T-helper 2 cell treated with Interferon-gamma antibody and Interleukin-4, amounts not matched to agents 100 ng/mL and 5 ng/mL, for 36 hours (primary cell): ENCODE results near the gene TRAF5. TPM values are rescaled to one million over a fixed set of nuclear protein-coding genes. Genes with fewer than 3 reads are reported as not detected.
"Not testable (repeated sequence)": the region's sequence is repeated elsewhere in the genome, so short reads cannot be mapped to it uniquely, and the experiment has no call there.

Experiments used
- intact Hi-C: fragments of 100-400 bp; cut with micrococcal nuclease; formaldehyde crosslinking; loops from one replicate; pipeline ENCODE4 v1.15.1; 2023
- total RNA-seq: library from RNA; stranded (reverse); gene quantifications from 2 replicates; pipeline ENCODE4 v1.2.3, GENCODE V29; 2022

TRAF5 gene
- total RNA-seq, 1 donor from 2014 or later, result 60.6 TPM

GRCh38 chr1:211343607-211344006 is 17.0 kb downstream of the TRAF5 start:
- intact Hi-C loops, result no loop called here

- intact Hi-C loops, result no loop called here
These were observed 17.6 kb downstream of the TRAF5 start for GRCh38 chr1:211344152-211344618.

- intact Hi-C loops, result no loop called here
These were observed 19.1 kb downstream of the TRAF5 start for GRCh38 chr1:211345719-211346118.

- intact Hi-C loops, result no loop called here
These were observed 20.6 kb downstream of the TRAF5 start for GRCh38 chr1:211347077-211347844.

- intact Hi-C loops, result no loop called here
These were observed 21.9 kb downstream of the TRAF5 start for GRCh38 chr1:211348547-211348946.

GRCh38 chr1:211349741-211350140 is 23.1 kb downstream of the TRAF5 start:
- intact Hi-C loops, result no loop called here

- intact Hi-C loops, result not testable (repeated sequence)
These were observed 25.4 kb downstream of the TRAF5 start for GRCh38 chr1:211352055-211352454.

- intact Hi-C loops, result no loop called here
These were observed 25.8 kb downstream of the TRAF5 start for GRCh38 chr1:211352465-211352864.

- intact Hi-C loops, result loop anchor here (1.0 kb wide), 1 partner anchor 30 kb away; no protein-coding TSS in a partner anchor
These were observed 26.4 kb downstream of the TRAF5 start for GRCh38 chr1:211352985-211353515.

GRCh38 chr1:211353562-211354212 is 27.1 kb downstream of the TRAF5 start:
- intact Hi-C loops, result loop anchor here (1.0 kb wide), 1 partner anchor 30 kb away; no protein-coding TSS in a partner anchor

- intact Hi-C loops, result no loop called here
These were observed 29.2 kb downstream of the TRAF5 start for GRCh38 chr1:211355873-211356272.

- intact Hi-C loops, result no loop called here
These were observed 30.2 kb downstream of the TRAF5 start for GRCh38 chr1:211356723-211357407.

GRCh38 chr1:211358685-211359084 is 32.1 kb downstream of the TRAF5 start:
- intact Hi-C loops, result no loop called here

- intact Hi-C loops, result no loop called here
These were observed 33.2 kb downstream of the TRAF5 start for GRCh38 chr1:211359876-211360275.

- intact Hi-C loops, result no loop called here
These were observed 34.6 kb downstream of the TRAF5 start for GRCh38 chr1:211361202-211361601.

- intact Hi-C loops, result no loop called here
These were observed 43.0 kb downstream of the TRAF5 start for GRCh38 chr1:211369640-211370039.

GRCh38 chr1:211370669-211371068 is 44.0 kb downstream of the TRAF5 start:
- intact Hi-C loops, result no loop called here

GRCh38 chr1:211371406-211372105 is 44.9 kb downstream of the TRAF5 start:
- intact Hi-C loops, result no loop called here

- intact Hi-C loops, result no loop called here
These were observed 45.8 kb downstream of the TRAF5 start for GRCh38 chr1:211372463-211372862.

- intact Hi-C loops, result no loop called here
These were observed 48.6 kb downstream of the TRAF5 start for GRCh38 chr1:211375146-211375818.

- intact Hi-C loops, result no loop called here
These were observed 49.3 kb downstream of the TRAF5 start for GRCh38 chr1:211375949-211376348.
